Osteocyte (in vitro differentiated cells): ENCODE measurements around the gene SWT1. TPM values are rescaled to one million over a fixed set of nuclear protein-coding genes. Genes with fewer than 3 reads are reported as not detected.

Experiments used
- DNase-seq: peaks from one replicate; pipeline ENCODE4 v3.0.0; 2021; ENCODE audit warnings: mixed read lengths; ENCODE audit not compliant: unreplicated experiment; ENCODE audit errors: extremely low spot score
- H3K27ac Mint-ChIP-seq: one replicate; pipeline ENCODE4 v1.8.0; 2021; ENCODE audit warnings: mild to moderate bottlenecking, mixed read lengths; ENCODE audit not compliant: unreplicated experiment
- H3K27me3 Mint-ChIP-seq: one replicate; pipeline ENCODE4 v1.8.0; 2021; ENCODE audit warnings: mixed read lengths; ENCODE audit not compliant: unreplicated experiment
- H3K36me3 Mint-ChIP-seq: one replicate; pipeline ENCODE4 v1.8.0; 2021; ENCODE audit warnings: mixed read lengths; ENCODE audit not compliant: unreplicated experiment
- H3K4me1 Mint-ChIP-seq: one replicate; pipeline ENCODE4 v1.8.0; 2021; ENCODE audit warnings: mixed read lengths; ENCODE audit not compliant: unreplicated experiment
- H3K4me3 Mint-ChIP-seq: one replicate; pipeline ENCODE4 v1.8.0; 2021; ENCODE audit warnings: mild to moderate bottlenecking, moderate library complexity, mixed read lengths; ENCODE audit not compliant: unreplicated experiment
- H3K9me3 Mint-ChIP-seq: one replicate; pipeline ENCODE4 v1.8.0; 2021; ENCODE audit warnings: mixed read lengths; ENCODE audit not compliant: unreplicated experiment
- total RNA-seq: library from RNA; stranded (reverse); gene quantifications from 2 replicates; pipeline ENCODE4 v1.2.1, GENCODE V29; 2021
- TF ChIP-seq, protein P1 (sequence below): fragments of 200-600 bp; sonication (generic); IDR thresholded peaks from 2 replicates; pipeline ENCODE4 v1.5.0; 2021; ENCODE audit warnings: antibody characterized with exemption, mild to moderate bottlenecking, moderate library complexity

Gene SWT1
- total RNA-seq, 1 donor from 2014 or later = 7.6 TPM

DNA sequence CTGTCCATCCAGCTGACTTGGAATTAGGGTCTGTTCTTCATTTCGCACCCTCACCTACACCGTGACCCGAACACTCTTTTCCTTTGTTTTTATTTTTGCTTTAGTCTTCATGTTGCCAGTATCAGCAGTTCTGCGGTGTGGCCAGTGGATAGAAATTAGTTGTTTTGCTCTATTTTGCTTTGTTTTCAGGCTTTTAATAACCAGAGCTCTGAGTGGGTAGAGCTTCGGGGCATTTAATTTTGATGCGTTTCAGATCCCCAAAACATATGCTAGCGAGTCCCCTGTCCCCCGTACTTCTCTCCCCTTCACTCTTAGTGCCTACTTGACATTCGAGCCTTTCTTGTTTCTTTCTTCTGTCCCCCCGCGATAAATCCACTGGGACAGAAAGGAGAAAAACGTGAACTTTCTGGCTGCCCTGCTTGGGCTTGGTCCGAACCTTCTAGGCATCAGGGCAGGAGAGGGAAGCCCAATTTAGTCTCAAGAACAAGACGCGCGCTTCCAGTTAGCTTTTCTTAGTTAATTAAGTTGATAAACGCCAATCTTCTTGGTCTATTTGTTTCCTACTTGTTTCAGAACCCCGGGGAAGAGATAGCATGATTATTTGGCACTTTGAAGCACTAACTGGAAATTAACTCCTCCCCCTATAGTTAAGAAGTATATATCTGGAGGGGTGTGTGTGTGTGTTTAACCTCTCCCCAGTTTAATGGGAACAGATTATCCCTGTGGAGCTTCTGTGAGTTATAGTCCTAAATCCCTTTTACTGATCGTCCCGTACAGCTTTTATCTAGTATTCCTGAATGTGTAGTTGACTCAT, 839 bp downstream of the SWT1 start:
- peaks cover 32% of the 10 kb centered on the region for H3K4me1 Mint-ChIP-seq
- peak overlapping the region; percentile 99 for H3K27ac Mint-ChIP-seq
- no peaks in the 10 kb centered on the region for H3K9me3 Mint-ChIP-seq
- peaks cover 12% of the 10 kb centered on the region for H3K36me3 Mint-ChIP-seq
- H3K27me3 Mint-ChIP-seq = no peaks in the 10 kb centered on the region
- peak overlapping the region; percentile 97 for H3K4me3 Mint-ChIP-seq
- TF ChIP-seq, protein P1, sequence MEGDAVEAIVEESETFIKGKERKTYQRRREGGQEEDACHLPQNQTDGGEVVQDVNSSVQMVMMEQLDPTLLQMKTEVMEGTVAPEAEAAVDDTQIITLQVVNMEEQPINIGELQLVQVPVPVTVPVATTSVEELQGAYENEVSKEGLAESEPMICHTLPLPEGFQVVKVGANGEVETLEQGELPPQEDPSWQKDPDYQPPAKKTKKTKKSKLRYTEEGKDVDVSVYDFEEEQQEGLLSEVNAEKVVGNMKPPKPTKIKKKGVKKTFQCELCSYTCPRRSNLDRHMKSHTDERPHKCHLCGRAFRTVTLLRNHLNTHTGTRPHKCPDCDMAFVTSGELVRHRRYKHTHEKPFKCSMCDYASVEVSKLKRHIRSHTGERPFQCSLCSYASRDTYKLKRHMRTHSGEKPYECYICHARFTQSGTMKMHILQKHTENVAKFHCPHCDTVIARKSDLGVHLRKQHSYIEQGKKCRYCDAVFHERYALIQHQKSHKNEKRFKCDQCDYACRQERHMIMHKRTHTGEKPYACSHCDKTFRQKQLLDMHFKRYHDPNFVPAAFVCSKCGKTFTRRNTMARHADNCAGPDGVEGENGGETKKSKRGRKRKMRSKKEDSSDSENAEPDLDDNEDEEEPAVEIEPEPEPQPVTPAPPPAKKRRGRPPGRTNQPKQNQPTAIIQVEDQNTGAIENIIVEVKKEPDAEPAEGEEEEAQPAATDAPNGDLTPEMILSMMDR = no peak
- no peak for DNase-seq

DNA sequence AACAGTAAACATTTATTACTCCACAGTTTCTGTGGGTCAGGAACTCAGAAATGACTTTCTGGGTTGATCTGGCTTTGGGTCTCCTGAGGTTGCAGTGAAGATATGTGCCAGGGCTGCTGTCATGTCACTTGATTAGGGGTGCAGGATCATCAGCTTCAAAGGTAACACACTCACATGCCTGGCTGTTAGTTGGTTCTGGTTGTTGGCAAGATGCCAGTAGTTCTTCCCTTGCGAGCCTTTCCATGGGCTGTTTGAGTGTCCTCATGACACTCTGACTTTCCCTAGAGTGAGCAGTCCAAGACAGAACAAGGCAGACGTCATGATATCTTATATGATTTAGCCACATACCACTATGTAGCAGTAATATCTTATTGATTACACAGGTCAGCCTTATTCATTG, 1.8 kb downstream of the SWT1 start:
- Mint-ChIP-seq H3K27ac (no peak overlapping the region), H3K4me1 (peaks cover 27% of the 10 kb centered on the region), H3K4me3 (no peak overlapping the region), H3K36me3 (peaks cover 17% of the 10 kb centered on the region), H3K27me3 (no peaks in the 10 kb centered on the region), H3K9me3 (no peaks in the 10 kb centered on the region)
- no peak for DNase-seq
- TF ChIP-seq, protein P1 = no peak

DNA sequence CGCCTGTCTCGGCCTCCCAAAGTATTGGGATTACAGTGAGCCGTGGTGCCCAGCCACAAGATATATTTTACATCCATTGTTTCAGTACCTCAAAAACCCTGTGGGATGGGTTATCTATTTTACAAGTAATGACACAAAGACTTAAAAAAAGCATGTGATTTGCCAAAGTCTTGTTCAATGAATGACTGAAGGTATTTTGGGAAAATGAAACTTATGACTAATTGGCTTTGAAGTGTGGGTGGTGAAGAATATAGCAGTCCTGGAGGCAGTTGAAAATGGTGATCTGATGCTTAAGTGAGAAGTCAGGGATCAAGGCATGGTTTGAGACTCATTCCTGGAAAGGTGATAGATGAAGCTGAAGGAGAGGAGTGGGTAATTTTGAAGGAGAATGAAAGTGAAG, 3.0 kb downstream of the SWT1 start:
- Mint-ChIP-seq H3K4me3 (no peak overlapping the region), H3K9me3 (no peaks in the 10 kb centered on the region), H3K36me3 (peaks cover 26% of the 10 kb centered on the region), H3K27me3 (no peaks in the 10 kb centered on the region), H3K27ac (no peak overlapping the region), H3K4me1 (peaks cover 22% of the 10 kb centered on the region)
- TF ChIP-seq, protein P1 = no peak
- DNase-seq = no peak

DNA sequence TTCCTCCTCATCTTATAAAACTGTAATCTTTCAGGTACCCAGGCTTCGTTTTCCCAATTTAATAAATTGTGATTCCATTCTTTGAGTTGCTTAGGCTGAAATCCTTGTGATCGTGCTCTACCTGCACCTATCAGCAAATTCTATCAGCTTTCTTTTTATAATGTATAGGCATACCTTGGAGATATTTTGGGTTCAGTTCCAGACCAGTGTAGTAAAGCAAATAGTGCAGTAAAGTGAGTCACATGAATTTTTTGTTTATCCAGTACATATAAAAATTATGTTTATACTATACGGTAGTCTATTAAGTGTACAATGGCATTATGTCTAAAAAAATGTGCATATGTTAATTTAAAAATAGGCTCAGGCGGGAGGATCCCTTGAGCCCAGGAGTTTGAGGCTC, 5.5 kb downstream of the SWT1 start:
- H3K4me3 Mint-ChIP-seq = no peak overlapping the region
- no peaks in the 10 kb centered on the region for H3K9me3 Mint-ChIP-seq
- H3K4me1 Mint-ChIP-seq = peaks cover 10% of the 10 kb centered on the region
- no peak for DNase-seq
- no peaks in the 10 kb centered on the region for H3K27me3 Mint-ChIP-seq
- TF ChIP-seq, protein P1 = no peak
- peaks cover 33% of the 10 kb centered on the region for H3K36me3 Mint-ChIP-seq
- H3K27ac Mint-ChIP-seq = no peak overlapping the region

DNA sequence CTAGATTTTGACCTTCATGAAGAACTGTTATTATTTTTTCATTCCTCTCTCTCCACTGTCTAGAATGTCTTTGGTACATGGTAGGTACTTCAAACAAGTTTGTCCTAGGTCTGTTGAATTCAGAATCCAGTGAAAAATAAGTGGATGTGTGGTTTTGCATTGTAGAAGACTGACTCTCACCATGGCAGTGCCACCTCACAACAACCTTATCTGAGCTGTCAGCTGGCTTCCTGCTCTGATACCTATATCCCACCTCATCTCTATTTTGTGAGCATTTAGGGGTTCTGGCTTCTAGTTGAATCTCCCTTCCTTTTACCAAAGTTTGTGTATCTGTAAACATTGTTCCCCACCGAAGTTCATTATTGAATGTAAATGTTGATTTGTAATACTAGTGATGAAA, 9.1 kb downstream of the SWT1 start:
- Mint-ChIP-seq H3K4me3 (no peak overlapping the region), H3K27me3 (no peaks in the 10 kb centered on the region), H3K27ac (no peak overlapping the region), H3K9me3 (no peaks in the 10 kb centered on the region), H3K36me3 (peaks cover 47% of the 10 kb centered on the region), H3K4me1 (no peaks in the 10 kb centered on the region)
- DNase-seq = no peak
- TF ChIP-seq, protein P1 = no peak
